ENCODE data around the gene MTCL3.

The MTCL3 gene

DNA sequence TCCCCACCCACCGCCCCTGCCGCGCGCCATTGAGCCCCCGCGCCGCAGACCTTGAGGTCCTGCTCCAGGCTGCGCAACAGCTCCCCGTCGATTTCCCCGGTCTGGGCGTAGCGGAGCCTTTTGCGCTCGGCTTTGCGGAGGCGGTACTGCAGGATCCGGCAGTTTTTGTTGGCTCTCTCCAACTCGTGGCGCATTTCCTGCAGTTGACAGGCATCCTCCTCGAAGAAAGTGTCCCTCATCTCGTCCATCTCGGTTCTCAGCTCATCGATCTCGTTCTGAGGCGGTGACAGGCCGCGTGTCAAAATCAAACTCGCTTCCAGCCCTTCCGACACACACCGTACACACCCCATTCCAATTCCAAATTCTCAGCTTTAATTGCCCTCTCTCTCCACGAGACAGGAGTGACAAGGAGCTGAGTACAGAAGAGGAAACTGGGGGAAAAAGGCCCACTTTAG lies 4.3 kb downstream of the MTCL3 start:
- no peak for DNase-seq

GRCh38 chr6:127514179-127514772 lies 4.9 kb downstream of the MTCL3 start:
- no peak for DNase-seq

DNA sequence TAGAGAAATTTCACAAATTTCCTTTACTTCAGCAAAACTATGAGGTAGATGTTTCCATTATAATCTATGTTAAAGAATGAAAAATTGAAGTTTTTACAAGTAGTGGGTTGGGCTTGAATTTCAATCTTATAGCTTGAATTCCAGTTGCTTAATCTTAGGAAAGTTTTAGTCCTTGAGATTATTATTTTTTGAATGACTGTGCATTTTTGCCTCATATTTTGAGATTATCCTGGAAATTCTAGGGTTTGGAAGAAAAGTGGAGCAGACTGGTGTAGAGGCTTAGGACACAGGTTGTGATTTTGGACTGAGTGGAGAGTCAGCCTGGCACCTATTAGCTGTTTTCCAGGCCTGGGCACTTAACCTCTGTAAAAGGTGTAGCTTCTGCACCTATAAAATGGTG lies 5.7 kb downstream of the MTCL3 start:
- DNase-seq = no peak

GRCh38 chr6:127510876-127511275 lies 8.3 kb downstream of the MTCL3 start:
- no peak for DNase-seq

DNA sequence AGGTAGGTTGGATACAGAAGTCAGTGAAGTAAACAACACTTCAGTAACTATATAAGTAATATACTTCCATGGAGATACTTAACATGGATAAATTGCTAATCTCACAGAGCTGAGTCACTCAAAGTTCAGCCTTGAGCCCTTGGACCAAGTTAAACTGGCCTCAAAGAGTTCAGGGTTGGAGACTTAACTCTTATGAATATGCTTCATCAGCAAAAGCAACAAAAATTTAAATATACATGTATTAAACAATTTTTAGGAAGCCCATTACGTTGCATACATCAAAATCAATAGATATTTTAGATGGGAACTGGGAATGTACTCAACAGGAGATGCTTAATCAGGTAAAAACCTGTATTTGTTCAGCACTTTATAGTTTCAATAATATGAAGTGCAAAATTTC lies 12.2 kb downstream of the MTCL3 start:
- no peak for DNase-seq

GRCh38 chr6:127503022-127503421 lies 16.1 kb downstream of the MTCL3 start:
- DNase-seq = no peak

GRCh38 chr6:127497410-127497809 lies 21.7 kb downstream of the MTCL3 start:
- no peak for DNase-seq

DNA sequence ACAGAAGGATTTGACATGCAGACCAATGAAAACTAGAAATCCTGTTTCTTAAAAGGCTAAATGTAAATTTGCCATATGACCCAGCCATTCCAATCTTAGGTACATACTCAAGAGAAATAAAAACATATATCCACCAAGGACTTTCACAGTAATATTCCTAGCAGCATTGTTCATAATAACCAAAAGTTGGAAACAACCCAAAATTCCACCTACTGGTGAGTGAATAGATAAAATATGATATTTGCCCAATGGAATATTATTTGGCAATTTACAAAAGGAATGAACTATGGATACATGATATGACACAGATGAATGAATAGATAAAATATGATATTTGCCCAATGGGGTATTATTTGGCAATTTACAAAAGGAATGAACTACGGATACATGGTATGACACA lies 22.7 kb downstream of the MTCL3 start:
- DNase-seq = no peak

- no peak for DNase-seq
Measured at GRCh38 chr6:127494240-127494767, 24.8 kb downstream of the MTCL3 start.

DNA sequence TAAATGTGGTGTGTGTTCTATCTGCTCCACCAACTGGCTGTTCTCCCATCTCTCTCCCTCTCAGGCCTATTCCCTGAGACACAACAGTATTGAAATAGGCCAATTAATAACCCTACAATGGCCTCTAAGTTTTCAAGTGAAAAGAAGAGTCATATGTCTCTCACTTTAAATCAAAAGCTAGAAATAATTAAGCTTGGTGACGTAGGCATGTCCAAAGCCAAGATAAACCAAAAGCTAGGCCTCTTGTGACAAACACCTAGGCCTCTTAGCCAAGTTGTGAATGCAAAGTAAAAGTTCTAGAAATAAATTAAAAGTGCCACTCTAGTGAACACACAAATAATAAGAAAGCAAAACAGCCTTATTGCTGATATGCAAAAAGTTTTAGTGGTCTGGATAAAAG lies 29.9 kb downstream of the MTCL3 start:
- no peak for DNase-seq

GRCh38 chr6:127486934-127487333 lies 32.2 kb downstream of the MTCL3 start:
- DNase-seq = no peak

DNA sequence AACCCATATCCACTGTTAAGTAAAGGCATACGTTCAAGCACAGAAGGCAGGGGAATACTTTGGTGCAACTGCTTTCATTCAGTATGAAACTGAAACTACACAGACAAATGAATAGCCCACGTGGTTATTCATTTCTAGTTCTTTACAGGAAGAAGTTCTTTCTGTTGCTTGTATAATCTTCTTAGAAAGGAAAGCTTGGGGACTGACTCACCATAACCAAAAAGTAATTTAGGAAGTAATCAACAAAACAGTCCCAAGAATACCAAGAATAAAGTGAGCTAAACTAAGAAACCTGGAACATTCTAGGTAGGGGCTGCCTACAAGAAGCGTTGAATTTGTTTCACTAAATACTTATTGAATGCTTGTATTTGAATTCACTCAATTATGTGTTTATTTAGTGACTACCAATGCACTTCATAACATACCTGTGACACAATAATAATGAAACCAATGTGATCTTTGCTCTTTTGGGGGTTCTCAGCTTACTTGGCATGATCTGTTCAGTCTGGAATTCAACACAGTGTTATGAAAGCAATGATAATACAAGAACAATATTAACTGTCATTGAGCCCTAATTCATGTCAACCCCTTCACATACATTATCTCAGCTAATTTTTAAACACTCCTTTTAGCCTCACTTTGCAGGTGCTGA lies 34.8 kb downstream of the MTCL3 start:
- DNase-seq = no peak

GRCh38 chr6:127483399-127484055 lies 35.6 kb downstream of the MTCL3 start:
- DNase-seq = no peak

- no peak for DNase-seq
Measured at GRCh38 chr6:127482325-127482724, 36.8 kb downstream of the MTCL3 start.

GRCh38 chr6:127481628-127482027 lies 37.5 kb downstream of the MTCL3 start:
- DNase-seq = no peak

DNA sequence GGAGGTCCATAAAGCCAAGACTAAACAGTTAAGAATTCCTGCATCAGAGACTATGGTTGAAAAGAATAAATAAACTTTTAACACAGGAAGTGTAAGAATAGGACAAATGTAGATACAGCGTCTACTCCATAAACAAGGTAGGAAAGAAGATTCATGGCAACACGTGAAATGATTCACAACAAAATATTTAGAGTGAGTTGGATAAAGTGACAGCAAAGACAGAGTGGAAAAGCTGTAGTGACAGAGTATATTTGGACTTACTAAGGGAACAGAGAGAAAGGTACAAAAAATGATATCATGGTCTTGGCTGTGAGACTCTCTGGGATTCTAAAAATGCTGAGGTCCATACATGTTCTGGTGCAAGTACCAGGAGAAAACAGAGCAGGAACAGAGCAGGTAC lies 38.0 kb downstream of the MTCL3 start:
- DNase-seq = no peak

- DNase-seq = no peak
Measured at GRCh38 chr6:127477658-127478057, 41.5 kb downstream of the MTCL3 start.

GRCh38 chr6:127475823-127476176 lies 43.3 kb downstream of the MTCL3 start:
- no peak for DNase-seq

DNA sequence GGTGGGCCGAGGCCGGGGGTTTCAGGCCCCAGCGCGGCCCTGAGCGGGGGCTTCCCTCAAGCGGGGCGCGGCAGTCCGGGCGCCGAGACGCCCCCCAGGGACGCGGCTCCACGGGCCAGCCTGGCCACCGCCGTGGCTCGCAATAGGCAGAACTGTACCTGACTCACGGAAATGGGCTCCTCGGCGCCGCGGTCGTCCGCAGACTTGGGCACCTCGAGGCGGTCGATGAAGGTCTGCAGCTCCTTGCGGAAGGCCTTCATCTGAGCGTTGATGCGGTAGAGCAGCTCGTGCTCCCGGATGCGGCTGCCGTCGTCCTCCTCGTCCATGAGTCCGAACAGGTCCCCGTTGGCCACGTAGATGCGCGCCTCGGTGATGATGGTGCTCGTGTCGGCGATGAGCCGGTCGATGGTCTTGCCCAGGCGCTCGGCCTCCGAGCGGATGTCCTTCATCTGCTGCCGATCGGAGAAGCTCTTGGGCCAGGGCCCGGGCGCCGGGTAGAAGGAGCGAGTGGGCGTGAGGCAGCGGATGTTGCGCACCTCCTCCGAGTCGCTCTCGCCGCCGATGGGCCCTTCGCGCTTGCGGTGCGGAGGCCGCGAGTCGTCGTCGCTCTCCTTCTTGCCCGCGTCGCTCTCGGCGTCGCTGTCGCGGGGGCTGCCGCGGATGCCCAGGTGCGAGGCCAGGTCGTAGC lies 43.9 kb downstream of the MTCL3 start:
- no peak for DNase-seq

DNA sequence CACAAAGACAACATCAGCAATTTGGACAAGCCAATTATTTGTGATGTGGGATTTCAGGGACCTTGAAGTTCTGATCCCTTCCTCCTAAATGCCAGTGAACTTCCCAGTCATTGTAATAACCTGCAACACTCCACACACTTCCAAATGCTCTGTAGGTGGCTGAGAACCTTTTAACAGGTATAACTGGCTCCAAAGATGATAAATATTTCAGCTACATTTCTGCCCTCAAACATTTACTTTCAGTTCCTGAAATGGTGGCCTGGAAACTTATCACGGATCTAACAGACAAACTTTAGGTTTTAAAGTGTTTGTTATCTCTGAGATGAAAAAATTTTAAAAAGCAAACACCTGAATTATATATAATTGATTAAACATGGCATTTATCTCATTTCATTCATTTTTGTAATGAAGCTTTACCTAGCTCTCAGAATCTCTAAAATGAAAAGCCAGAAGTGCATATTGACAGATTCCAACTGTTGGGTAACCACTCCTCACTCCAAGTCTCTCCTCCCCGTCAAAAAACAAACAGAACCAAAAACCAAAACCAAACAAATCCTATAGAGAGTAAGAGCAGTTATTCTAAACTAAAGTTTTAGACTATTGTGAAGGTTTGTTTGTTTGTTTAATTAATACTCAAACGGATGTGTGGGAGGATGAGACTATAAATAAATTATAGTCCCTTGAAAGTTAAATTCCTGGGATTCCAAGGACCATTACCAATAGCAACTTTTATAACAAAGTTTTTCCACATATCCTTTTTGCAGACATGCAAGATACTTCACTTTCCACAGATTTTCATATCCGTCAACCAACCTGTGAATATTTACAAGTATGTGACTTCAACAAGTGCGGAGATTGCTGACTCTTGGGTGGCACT lies 47.5 kb downstream of the MTCL3 start:
- DNase-seq = no peak

GRCh38 chr6:127468936-127469335 lies 50.2 kb downstream of the MTCL3 start:
- no peak for DNase-seq

GRCh38 chr6:127466416-127466815 lies 52.7 kb downstream of the MTCL3 start:
- DNase-seq = no peak

All from GOT3 (cell line).